Neural crest cell (in vitro differentiated cells): ENCODE data around the gene CCL25. TPM values are rescaled to one million over a fixed set of nuclear protein-coding genes. Genes with fewer than 3 reads are reported as not detected.
A peak's percentile ranks its signal among the peaks of the same experiment; 100 is the strongest.

ENCODE experiments used
- DNase-seq: peaks from one replicate; pipeline ENCODE4 v3.0.0; 2021; ENCODE audit warnings: low read depth, mixed read lengths, low spot score
- H3K27ac Mint-ChIP-seq: one replicate; pipeline ENCODE4 v1.8.0; 2021; ENCODE audit warnings: mild to moderate bottlenecking, mixed read lengths; ENCODE audit not compliant: unreplicated experiment
- H3K27me3 Mint-ChIP-seq: 2 replicates; pipeline ENCODE4 v1.8.0; 2021; ENCODE audit warnings: low read depth, mild to moderate bottlenecking, mixed read lengths
- H3K36me3 Mint-ChIP-seq: 2 replicates; pipeline ENCODE4 v1.8.0; 2021; ENCODE audit warnings: low read depth, mild to moderate bottlenecking, mixed read lengths
- H3K4me1 Mint-ChIP-seq: 2 replicates; pipeline ENCODE4 v1.8.0; 2021; ENCODE audit warnings: mixed read lengths
- H3K4me3 Mint-ChIP-seq: one replicate; pipeline ENCODE4 v1.8.0; 2021; ENCODE audit warnings: mild to moderate bottlenecking, mixed read lengths
- H3K9me3 Mint-ChIP-seq: 2 replicates; pipeline ENCODE4 v1.8.0; 2021; ENCODE audit warnings: mixed read lengths
- total RNA-seq: library from RNA; stranded (reverse); gene quantifications from 2 replicates; pipeline ENCODE4 v1.2.1, GENCODE V29; 2021
- TF ChIP-seq, protein P1 (sequence below): fragments of 200-600 bp; sonication (generic); conservative IDR thresholded peaks from 2 replicates; pipeline ENCODE4 v1.5.0; 2021; ENCODE audit warnings: antibody characterized with exemption, mild to moderate bottlenecking

The CCL25 gene
- total RNA-seq, 1 donor from 2014 or later: not detected

DNA sequence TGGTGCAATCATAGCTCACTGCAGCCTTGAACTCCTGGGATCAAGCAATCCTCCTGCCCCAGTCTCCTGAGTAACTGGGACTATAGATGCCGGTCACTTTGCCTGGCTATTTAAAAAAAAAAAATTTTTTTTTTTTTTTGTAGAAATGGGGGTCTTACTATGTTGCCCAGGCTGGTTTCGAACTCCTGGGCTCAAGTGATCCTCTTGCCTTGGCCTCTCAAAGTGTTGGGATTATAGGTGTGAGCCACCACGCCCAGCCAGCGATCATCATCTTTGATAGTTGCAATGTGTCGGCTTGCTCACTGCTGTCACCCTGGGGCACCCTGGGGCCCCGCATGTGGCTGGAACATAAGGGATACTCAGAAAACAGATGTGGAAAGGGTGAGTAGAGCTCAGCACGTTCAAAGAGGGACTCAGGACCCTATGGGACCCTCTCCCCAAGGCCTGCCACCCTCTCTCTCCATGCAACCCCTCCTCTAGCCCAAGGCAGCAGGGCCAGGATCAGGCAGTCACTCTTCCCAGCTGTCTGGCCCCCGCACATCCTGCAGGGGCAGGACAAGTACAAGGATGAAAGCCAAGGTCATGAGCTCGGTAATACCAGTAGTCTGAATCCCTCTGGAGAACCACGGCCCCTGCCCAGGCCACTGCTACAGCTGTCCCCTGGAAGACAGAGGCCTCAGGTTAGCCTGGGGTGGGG is 6.5 kb upstream of the CCL25 start:
- H3K4me1 Mint-ChIP-seq: peaks cover 10% of the 10 kb centered on the region
- no peaks in the 10 kb centered on the region for H3K9me3 Mint-ChIP-seq
- no peaks in the 10 kb centered on the region for H3K36me3 Mint-ChIP-seq
- H3K27ac Mint-ChIP-seq: no peak overlapping the region
- H3K27me3 Mint-ChIP-seq: peaks cover 19% of the 10 kb centered on the region
- DNase-seq: no peak
- H3K4me3 Mint-ChIP-seq: no peak overlapping the region
- TF ChIP-seq, protein P1, sequence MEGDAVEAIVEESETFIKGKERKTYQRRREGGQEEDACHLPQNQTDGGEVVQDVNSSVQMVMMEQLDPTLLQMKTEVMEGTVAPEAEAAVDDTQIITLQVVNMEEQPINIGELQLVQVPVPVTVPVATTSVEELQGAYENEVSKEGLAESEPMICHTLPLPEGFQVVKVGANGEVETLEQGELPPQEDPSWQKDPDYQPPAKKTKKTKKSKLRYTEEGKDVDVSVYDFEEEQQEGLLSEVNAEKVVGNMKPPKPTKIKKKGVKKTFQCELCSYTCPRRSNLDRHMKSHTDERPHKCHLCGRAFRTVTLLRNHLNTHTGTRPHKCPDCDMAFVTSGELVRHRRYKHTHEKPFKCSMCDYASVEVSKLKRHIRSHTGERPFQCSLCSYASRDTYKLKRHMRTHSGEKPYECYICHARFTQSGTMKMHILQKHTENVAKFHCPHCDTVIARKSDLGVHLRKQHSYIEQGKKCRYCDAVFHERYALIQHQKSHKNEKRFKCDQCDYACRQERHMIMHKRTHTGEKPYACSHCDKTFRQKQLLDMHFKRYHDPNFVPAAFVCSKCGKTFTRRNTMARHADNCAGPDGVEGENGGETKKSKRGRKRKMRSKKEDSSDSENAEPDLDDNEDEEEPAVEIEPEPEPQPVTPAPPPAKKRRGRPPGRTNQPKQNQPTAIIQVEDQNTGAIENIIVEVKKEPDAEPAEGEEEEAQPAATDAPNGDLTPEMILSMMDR: no peak

DNA sequence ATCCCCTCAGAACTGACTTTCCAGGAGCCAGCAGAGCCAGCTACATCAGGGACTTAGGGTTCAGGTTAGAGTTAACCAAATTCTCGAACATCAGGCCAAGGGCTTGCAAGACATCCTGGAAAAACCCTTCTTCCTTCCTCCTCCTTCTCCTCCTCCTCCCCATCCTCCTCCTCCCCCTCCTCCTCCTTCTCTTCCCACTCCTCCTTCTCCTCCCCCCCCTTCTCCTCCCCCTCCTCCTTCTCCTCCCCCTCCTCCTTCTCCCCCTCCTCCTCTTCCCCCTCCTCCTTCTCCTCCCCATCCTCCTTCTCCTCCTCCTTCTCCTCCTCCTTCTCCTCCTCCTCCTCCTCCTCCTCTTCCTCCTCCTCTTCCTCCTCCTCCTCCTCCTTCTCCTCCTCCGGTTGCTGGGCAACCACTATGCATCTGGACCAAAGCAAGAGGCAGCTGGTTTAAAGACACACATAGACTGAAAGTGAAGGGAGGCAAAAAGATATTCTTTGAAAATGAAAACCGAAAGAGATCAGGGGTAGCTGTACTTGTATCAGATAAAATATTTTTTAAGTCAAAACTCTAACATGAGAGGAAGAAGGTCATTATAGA is 5.9 kb upstream of the CCL25 start:
- H3K27ac Mint-ChIP-seq: no peak overlapping the region
- no peak overlapping the region for H3K4me3 Mint-ChIP-seq
- H3K9me3 Mint-ChIP-seq: no peaks in the 10 kb centered on the region
- no peak for DNase-seq
- H3K36me3 Mint-ChIP-seq: no peaks in the 10 kb centered on the region
- TF ChIP-seq, protein P1: no peak
- H3K4me1 Mint-ChIP-seq: peaks cover 10% of the 10 kb centered on the region
- H3K27me3 Mint-ChIP-seq: peaks cover 19% of the 10 kb centered on the region

DNA sequence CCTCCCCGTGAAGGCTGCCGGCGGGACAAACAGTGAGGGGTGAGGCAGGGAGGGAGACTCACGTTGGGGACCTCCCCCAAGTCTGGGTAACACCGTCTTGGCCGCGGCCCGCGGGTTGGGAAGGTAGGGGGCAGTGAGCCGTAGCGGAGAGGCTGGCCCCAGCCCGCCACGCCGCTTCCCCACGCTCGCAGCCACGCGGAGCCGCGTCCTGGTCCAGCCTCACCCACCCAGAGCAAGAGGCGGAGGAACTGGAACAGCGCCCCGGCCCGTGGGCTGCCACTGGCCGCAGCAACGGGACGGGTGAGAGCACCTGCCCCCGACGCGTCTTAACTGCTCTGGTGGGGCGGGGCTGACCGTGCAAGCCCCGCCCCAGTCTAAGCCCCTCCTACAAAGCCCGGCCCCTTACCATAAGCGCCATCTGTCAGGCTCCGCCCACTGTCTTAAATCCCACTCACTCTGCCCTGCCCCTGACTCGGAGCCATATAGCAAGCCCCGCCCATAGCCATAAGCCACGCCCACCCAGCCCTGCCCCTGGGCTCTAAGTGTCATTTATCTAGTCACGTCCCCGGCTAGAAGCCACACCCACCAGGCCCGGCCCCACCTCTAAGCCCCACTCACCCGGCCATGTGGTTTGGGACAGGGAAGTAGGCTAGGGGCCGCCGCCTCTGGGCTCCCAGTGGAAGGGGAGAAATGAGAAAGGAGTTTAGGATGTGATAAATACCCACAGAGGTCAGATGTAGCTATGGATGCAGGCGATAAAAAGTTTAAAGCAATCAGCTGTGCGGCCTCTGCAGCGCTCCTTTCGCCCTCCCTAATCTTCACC is 2.1 kb upstream of the CCL25 start:
- Mint-ChIP-seq H3K27ac (no peak overlapping the region), H3K4me3 (peak overlapping the region; percentile 75), H3K36me3 (no peaks in the 10 kb centered on the region), H3K4me1 (peaks cover 10% of the 10 kb centered on the region), H3K27me3 (peaks cover 19% of the 10 kb centered on the region), H3K9me3 (no peaks in the 10 kb centered on the region)
- DNase-seq: peak; percentile 90
- TF ChIP-seq, protein P1: no peak

DNA sequence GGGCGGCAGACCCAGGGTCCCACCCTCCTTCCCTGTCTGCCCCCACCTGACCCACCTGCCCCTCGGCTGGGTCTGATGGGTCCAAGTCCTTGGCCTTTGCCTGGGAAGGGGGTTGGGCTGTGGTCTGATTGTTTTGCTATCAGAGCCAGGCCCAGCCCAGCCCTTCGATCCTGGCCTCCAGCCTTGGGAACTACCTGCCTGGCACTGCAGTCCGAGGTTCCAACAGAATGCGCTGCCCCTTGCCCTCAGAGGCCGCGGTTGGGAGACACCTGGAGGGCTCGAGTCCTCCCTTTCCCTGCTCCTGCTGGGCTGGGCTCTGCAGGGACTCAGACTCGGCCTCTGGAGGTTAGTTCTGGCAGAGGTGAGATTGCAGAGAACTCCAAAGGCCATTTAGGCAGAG is 1.6 kb downstream of the CCL25 start:
- DNase-seq: no peak
- Mint-ChIP-seq H3K4me3 (no peak overlapping the region), H3K36me3 (no peaks in the 10 kb centered on the region), H3K27me3 (peaks cover 9% of the 10 kb centered on the region), H3K27ac (no peak overlapping the region), H3K9me3 (no peaks in the 10 kb centered on the region), H3K4me1 (peaks cover 5% of the 10 kb centered on the region)
- TF ChIP-seq, protein P1: no peak

DNA sequence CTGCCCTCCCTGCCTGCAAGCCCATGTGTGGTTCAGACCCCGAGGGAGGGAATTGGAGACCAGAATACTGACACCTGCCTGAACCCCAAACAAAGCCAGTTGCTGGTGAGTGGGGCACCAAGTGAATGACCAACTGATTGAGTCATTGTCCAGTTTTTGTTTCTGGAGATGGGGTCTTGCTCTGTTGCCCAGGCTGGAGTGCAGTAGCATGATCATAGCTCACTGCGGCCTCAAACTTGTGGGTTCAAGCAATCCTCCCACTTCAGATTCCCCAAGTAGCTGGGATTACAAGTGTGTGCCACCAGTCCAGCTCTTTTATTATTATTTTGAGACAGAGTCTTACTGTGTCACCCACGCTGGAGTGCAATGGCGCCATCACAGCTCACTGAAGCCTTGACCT is 4.0 kb downstream of the CCL25 start:
- Mint-ChIP-seq H3K9me3 (no peaks in the 10 kb centered on the region), H3K27ac (no peak overlapping the region), H3K4me1 (no peaks in the 10 kb centered on the region), H3K4me3 (no peak overlapping the region), H3K36me3 (no peaks in the 10 kb centered on the region), H3K27me3 (no peaks in the 10 kb centered on the region)
- DNase-seq: no peak
- TF ChIP-seq, protein P1: no peak
